Thoracic aorta (tissue), 2 donors: ENCODE results near the gene SLC6A1. TPM values are rescaled to one million over a fixed set of nuclear protein-coding genes. Genes with fewer than 3 reads are reported as not detected.
"Not testable (repeated sequence)": the region's sequence is repeated elsewhere in the genome, so short reads cannot be mapped to it uniquely, and the experiment has no call there.

Experiments
- ATAC-seq: fragments of 150-250 bp; one replicate; pipeline ENCODE4 v1.8.0; 2017; ENCODE audit warnings: low read depth; ENCODE audit not compliant: insufficient number of reproducible peaks, low FRiP score
- DNase-seq: peaks from one replicate; pipeline ENCODE4 v3.0.0-alpha.2; 2020; ENCODE audit warnings: low spot score
- H3K27ac ChIP-seq, 2 donors: fragments of 200-600 bp; sonication (generic); 1 replicate in 1 of 2; 2 replicates in 1 of 2; pipeline ENCODE4 v1.5.1; 2016; ENCODE audit warnings: mild to moderate bottlenecking in 2 of 2, moderate library complexity in 2 of 2
- H3K27me3 ChIP-seq: fragments of 200-600 bp; sonication (generic); replicated peaks from 2 replicates; pipeline ENCODE4 v1.6.0; 2016; ENCODE audit warnings: mild to moderate bottlenecking; ENCODE audit not compliant: insufficient read depth
- H3K36me3 ChIP-seq: fragments of 200-600 bp; sonication (generic); one replicate; pipeline ENCODE4 v1.5.1; 2016
- H3K4me1 ChIP-seq, 2 donors: fragments of 200-600 bp; sonication (generic); 1 replicate in 1 of 2; 2 replicates in 1 of 2; pipeline versions ENCODE4 v1.5.1 to v1.6.0; 2016; ENCODE audit warnings: low read depth in 2 of 2, mild to moderate bottlenecking in 1 of 2; ENCODE audit not compliant: control insufficient read depth in 1 of 2
- H3K4me3 ChIP-seq: fragments of 200-600 bp; sonication (generic); 2 replicates; pipeline ENCODE4 v1.5.1; 2016; ENCODE audit warnings: mild to moderate bottlenecking
- H3K9me3 ChIP-seq: fragments of 200-600 bp; sonication (generic); 2 replicates; pipeline ENCODE4 v1.5.1; 2016
- total RNA-seq, 2 donors: library from RNA; depleted of rRNA; stranded (reverse); fragments of >200 nt; gene quantifications; one replicate each; pipeline versions ENCODE4 v1.1.0 to v1.2.3, GENCODE V29; 2016
- TF ChIP-seq, protein P1 (sequence below): fragments of 200-600 bp; sonication (generic); IDR thresholded peaks from one replicate; pipeline ENCODE4 v1.5.1; 2019; ENCODE audit warnings: antibody characterized with exemption

The SLC6A1 gene
- total RNA-seq, 2 donors from 2014 or later, result 1.2 to 4.6 TPM

DNA sequence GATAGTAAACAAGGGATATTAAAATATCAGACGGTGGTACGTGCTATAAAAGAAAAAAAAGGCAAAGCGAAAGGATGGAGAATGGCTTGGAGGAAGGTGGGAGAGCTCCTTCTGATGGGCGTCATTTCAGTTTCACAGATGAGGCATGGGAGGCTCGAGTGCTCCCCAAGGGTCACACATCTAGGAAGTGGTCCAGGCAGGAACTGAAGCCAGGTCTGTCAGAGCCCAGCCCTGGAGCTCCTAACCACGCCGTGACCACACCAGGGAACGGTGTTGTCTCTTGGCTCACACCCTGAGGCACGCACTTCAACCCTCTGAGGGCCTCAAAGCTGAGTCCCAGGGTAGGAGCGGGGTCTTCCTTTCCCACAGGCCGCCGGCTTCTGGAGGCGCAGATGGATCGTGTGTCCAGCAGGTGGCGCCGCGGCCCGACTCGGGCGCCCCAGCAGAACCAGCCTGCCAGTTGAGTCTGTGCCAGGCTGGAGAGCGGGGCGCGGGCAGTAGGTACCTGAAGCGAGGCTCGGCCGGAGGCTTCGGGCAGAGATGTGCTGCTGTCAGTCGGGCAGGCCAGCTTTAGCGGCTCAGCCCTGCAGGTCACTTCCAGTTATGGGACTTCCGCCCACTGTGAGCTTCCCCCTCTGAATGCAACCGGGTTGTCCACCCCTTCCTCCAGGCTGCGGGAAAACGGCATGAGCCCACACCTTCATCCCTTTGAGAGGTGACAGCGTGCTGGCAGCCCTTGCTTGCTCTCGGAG is 68.1 kb downstream of the SLC6A1 start:
- no peak for ATAC-seq
- H3K4me3 ChIP-seq, result peak overlapping the region; percentile 63

DNA sequence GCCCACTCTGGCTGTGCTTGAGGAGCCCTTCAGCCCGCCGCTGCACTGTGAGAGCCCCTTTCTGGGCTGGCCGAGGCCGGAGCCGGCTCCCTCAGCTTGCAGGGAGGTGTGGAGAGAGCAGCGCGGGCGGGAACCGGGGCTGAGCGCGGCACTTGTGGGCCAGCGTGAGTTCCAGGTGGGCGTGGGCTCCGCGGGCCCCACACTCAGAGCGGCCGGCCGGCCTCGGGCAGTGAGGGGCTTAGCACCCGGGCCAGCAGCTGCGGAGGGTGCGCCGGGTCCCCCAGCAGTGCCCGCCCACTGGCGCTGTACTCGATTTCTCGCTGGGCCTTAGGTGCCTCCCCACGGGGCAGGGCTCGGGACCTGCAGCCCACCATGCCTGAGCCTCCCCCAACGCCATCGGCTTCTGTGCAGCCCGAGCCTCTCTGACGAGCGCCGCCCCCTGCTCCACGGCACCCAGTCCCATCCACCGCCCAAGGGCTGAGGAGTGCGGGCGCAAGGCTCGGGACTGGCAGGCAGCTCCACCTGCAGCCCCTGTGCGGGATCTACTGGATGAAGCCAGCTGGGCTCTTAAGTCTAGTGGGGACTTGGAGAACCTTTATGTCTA is 68.8 kb downstream of the SLC6A1 start:
- not testable (repeated sequence) for H3K27ac ChIP-seq, ATAC-seq
- H3K4me3 ChIP-seq, result peak overlapping the region; percentile 63

More for the DNA sequence above, 68.1 kb downstream of the SLC6A1 start:
- no peaks in the 10 kb centered on the region for H3K36me3 ChIP-seq
- TF ChIP-seq, protein P1, sequence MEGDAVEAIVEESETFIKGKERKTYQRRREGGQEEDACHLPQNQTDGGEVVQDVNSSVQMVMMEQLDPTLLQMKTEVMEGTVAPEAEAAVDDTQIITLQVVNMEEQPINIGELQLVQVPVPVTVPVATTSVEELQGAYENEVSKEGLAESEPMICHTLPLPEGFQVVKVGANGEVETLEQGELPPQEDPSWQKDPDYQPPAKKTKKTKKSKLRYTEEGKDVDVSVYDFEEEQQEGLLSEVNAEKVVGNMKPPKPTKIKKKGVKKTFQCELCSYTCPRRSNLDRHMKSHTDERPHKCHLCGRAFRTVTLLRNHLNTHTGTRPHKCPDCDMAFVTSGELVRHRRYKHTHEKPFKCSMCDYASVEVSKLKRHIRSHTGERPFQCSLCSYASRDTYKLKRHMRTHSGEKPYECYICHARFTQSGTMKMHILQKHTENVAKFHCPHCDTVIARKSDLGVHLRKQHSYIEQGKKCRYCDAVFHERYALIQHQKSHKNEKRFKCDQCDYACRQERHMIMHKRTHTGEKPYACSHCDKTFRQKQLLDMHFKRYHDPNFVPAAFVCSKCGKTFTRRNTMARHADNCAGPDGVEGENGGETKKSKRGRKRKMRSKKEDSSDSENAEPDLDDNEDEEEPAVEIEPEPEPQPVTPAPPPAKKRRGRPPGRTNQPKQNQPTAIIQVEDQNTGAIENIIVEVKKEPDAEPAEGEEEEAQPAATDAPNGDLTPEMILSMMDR, result peak; percentile 96
- no peaks in the 10 kb centered on the region for H3K27me3 ChIP-seq
- H3K27ac ChIP-seq, result no peak overlapping the region
- peaks cover 4 to 5% of the 10 kb centered on the region in 2 donors for H3K4me1 ChIP-seq
- DNase-seq, result no peak
- no peaks in the 10 kb centered on the region for H3K9me3 ChIP-seq

DNA sequence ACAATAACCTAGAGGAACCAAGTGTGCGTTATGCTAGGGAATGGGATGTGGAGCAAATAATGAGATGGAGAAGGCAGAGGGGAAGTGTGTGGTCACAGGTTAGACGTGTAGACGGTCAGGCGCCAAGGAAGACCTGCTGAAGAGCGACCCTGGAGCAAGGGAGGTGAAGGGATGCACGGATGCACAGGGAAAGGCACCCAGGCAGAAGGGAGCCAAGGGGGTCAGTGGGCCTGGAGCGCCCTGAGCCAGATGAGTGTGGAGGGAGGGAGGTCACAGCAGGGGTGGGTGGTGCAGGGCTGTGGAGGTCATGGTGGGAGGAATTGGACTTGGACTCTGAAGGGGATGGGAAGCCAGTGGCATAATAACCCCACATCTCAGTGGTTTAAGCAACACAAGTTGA is 70.2 kb downstream of the SLC6A1 start:
- DNase-seq (no peak), ATAC-seq (no peak)
- Histone ChIP-seq H3K36me3 (no peaks in the 10 kb centered on the region), H3K9me3 (no peaks in the 10 kb centered on the region), H3K27me3 (no peaks in the 10 kb centered on the region), H3K4me3 (no peak overlapping the region), H3K27ac (no peak overlapping the region), H3K4me1 (peaks cover 4 to 5% of the 10 kb centered on the region in 2 donors)
- TF ChIP-seq, protein P1, result no peak

More for the DNA sequence above, 68.8 kb downstream of the SLC6A1 start:
- not testable (repeated sequence) for H3K4me1 ChIP-seq, H3K36me3 ChIP-seq, H3K9me3 ChIP-seq, DNase-seq, H3K27me3 ChIP-seq

DNA sequence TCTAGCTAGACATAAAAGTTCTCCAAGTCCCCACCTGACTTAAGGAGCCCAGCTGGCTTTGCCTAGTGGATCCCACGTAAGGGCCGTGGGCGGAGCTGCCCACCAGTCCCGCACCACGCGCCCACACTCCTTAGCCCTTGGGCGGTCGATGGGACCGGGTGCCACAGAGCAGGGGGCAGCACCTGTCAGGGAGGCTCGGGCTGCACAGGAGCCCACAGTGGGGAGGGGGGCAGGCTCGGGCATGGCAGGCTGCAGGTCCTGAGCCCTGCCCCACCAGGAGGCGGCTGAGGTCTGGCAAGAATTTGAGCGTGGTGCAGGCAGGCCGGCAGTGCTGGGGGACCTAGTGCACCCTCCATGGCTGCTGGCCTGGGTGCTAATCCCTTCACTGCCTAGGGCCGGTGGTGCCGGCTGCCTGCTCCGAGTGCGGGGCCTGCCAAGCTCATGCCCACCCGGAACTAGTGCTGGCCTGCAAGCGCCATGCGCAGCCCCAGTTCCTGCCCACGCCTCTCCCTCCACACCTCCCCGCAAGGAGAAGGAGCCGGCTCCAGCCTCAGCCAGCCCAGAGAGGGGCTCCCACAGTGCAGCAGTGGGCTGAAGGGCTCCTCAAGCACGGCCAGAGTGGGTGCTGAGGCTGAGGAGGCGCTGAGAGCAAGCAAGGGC is 78.7 kb downstream of the SLC6A1 start:
- Histone ChIP-seq H3K27ac (no peak overlapping the region), H3K4me3 (no peak overlapping the region), H3K27me3 (no peaks in the 10 kb centered on the region), H3K9me3 (no peaks in the 10 kb centered on the region), H3K36me3 (no peaks in the 10 kb centered on the region), H3K4me1 (no peaks in the 10 kb centered on the region)
- ATAC-seq, result no peak
- TF ChIP-seq, protein P1, result no peak
- no peak for DNase-seq

DNA sequence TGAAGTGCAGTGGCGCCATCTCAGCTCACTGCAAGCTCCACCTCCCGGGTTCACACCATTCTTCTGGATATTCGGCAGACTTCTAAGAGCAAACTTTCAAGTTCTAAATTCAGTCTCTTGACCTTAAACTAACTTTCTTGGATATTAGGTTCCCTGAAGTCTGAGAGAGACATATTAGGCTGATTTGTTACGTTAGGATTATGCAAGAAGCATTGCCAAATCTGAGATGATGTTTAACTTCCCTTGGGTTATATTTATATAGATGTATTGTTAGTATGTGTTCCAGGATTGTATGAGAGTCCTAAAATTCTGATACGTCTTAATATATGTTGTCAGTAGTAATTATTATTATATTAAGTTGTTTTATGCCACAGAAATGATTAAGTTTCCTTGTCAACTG is 80.1 kb downstream of the SLC6A1 start:
- Histone ChIP-seq H3K4me1 (no peaks in the 10 kb centered on the region), H3K27me3 (no peaks in the 10 kb centered on the region), H3K27ac (no peak overlapping the region), H3K36me3 (no peaks in the 10 kb centered on the region), H3K4me3 (no peak overlapping the region), H3K9me3 (no peaks in the 10 kb centered on the region)
- ATAC-seq (no peak), DNase-seq (no peak)
- TF ChIP-seq, protein P1, result no peak
